Astrocyte of the cerebellum (primary cell): ENCODE measurements around the gene NECAB2.

Experiments used
- DNase-seq: peaks from one replicate; pipeline ENCODE4 v3.0.0-alpha.2; 2011; ENCODE audit warnings: low read depth
- H3K4me3 ChIP-seq: 2 replicates; pipeline ENCODE4 v1.5.1; 2011; ENCODE audit warnings: mild to moderate bottlenecking, low read depth, low read length, moderate library complexity
- in situ Hi-C: cut with HindIII; loops from 2 replicates; pipeline ENCODE4 v1.10.0; 2017; ENCODE audit warnings: low sequenced_read_pairs
- TF ChIP-seq, protein P1 (sequence below): IDR thresholded peaks from 2 replicates; pipeline ENCODE4 v1.5.1; 2012; ENCODE audit warnings: low read length, low read depth, moderate library complexity, mild to moderate bottlenecking; ENCODE audit errors: missing control alignments

The NECAB2 gene

GRCh38 chr16:83968891-83969649, 1.0 kb downstream of the NECAB2 start:
- TF ChIP-seq, protein P1, sequence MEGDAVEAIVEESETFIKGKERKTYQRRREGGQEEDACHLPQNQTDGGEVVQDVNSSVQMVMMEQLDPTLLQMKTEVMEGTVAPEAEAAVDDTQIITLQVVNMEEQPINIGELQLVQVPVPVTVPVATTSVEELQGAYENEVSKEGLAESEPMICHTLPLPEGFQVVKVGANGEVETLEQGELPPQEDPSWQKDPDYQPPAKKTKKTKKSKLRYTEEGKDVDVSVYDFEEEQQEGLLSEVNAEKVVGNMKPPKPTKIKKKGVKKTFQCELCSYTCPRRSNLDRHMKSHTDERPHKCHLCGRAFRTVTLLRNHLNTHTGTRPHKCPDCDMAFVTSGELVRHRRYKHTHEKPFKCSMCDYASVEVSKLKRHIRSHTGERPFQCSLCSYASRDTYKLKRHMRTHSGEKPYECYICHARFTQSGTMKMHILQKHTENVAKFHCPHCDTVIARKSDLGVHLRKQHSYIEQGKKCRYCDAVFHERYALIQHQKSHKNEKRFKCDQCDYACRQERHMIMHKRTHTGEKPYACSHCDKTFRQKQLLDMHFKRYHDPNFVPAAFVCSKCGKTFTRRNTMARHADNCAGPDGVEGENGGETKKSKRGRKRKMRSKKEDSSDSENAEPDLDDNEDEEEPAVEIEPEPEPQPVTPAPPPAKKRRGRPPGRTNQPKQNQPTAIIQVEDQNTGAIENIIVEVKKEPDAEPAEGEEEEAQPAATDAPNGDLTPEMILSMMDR, result no peak
- H3K4me3 ChIP-seq, result peak overlapping the region; percentile 5
- DNase-seq, result no peak
- in situ Hi-C loops, result no loop called here

DNA sequence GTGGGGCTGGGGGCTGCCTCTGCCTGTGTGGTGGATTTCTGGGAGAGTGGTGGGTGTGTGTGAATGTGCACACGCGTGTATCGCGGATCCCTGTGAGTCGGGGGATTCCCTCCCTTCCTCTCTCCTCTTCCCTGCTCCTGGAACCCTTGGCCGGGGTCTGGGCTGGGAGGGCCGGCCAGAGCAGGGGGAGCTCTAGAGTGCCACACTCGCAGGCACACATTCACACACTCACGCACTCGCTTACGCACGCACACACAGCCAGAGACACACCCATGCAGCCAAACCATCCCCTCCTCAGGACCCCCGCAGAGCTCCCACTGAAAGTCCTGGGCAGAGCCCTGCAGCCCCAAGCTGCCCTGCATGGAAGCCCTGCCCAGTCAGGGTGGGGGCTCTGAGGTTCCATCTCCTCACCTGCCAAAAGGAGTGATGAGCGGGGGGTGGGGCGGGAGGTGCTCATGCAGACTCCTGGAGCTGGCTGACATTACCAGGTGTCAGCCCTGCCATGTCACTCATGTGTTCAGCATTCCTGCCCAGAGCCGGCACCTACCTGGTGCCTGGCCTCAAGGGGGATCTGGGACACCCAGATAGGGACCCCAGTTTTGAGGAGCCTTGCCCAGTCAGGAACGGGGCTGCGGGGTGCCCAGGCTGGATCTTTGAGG, 1.9 kb downstream of the NECAB2 start:
- no peak overlapping the region for H3K4me3 ChIP-seq
- DNase-seq, result no peak
- TF ChIP-seq, protein P1, result no peak
- in situ Hi-C loops, result no loop called here

DNA sequence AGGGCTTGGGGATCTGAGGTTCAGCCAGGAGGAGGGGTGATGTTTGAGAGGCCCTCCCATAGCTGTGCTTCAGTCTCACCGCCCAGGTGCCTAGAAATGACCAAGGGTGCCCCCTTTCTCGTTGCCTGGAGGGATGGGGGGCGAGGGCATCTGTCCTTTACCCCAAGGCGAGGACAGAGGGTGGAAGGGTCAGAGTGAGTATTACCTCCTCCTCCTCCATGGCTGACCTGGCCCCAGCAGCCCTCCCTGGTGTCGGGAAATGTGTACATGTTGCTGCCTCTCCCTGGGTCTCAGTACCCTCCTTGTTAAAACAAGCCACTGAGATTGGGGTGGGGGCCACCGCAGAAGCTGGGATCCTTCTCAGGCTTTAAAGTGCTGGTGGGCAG, 2.4 kb downstream of the NECAB2 start:
- H3K4me3 ChIP-seq, result no peak overlapping the region
- DNase-seq, result no peak
- TF ChIP-seq, protein P1, result no peak
- in situ Hi-C loops, result no loop called here

DNA sequence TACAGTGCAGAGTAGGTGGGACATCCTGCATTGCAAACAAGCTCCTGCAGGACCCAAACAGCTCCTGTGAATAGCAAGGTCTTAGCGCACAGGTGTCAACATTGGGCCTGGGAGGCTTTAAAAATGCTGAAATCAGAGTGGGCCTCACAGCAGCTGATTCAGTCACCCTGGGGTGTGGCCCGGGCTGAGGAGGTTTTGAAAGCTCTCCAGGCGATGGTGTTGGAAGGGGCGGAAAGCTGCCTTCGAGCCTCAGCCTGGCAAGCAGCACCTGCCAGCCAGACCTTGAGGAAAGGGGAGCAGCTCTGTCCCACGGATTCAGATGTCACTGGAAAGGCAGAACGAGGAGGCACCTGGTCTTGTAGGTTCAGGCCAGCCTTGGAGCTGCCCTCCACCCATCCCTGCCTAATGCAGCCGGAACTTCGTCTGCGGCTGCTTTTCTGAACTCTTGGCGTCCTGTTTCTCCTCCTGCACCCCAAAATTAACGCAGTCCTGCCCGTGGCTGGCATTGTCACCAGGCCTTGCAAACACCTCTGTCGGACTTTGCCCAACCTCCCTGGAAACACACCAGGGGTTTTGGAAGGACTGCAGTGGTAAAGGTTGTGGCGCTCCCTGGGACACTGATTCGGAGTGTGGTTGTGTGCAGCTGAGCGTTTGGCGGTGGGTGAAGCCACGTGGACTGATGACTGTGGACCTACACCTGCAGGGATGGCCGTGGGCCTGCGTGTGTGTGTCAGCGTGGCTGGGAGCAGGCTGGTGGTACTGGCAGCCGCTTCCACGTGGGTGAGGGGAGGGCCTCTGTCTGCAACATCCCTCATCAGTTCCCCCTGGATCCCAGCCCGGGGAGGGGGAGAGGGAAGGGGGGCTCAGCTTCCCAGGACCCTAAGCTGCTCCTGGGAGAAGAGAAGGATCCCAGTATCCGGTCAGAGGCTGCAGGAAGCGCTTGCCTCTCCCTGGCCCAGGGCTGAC, 3.4 kb downstream of the NECAB2 start:
- H3K4me3 ChIP-seq, result no peak overlapping the region
- TF ChIP-seq, protein P1, result no peak
- no peak for DNase-seq
- in situ Hi-C loops, result no loop called here

GRCh38 chr16:83972256-83973008, 4.4 kb downstream of the NECAB2 start:
- no peak overlapping the region for H3K4me3 ChIP-seq
- in situ Hi-C loops, result no loop called here
- TF ChIP-seq, protein P1, result no peak
- DNase-seq, result no peak

DNA sequence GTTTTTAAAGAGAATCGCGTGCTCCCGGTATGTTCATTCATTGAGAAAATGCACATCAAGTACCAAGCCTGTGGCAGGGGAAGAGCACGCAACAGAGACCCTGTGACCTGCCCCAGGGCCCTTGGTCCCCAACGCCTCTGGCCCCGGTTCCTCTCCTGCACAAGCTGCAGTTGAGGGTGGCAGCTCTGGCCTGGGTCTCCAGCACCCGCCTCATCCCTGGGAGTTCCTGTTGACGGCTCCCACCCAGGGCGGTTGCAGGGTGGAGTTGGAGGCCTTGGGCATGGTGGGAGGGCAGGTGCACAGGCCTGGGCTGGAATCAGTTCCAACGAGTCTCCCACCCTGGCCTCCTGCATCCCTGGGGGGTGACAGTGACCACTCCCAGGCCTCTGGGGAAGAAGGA, 5.0 kb downstream of the NECAB2 start:
- in situ Hi-C loops, result no loop called here
- TF ChIP-seq, protein P1, result no peak
- H3K4me3 ChIP-seq, result no peak overlapping the region
- no peak for DNase-seq
